Measurements from ENCODE around the gene LGALS9.
A peak's percentile ranks its signal among the peaks of the same experiment; 100 is the strongest.

Gene LGALS9

GRCh38 chr17:27630607-27631410 is at the start of gene LGALS9:
Gene LGALS9 (plus strand): TSS chr17:27631188. CDS start chr17:27631266, 78 bp downstream.
- no peak for DNase-seq (ENCODE audit: low spot score)

GRCh38 chr17:27582696-27583095 is 48.3 kb upstream of the LGALS9 start:
- no peak for DNase-seq (ENCODE audit: low spot score)

GRCh38 chr17:27585153-27585681 is 45.8 kb upstream of the LGALS9 start:
- no peak for DNase-seq (ENCODE audit: low spot score)

- no peak for DNase-seq (ENCODE audit: low spot score)
Measured at GRCh38 chr17:27585792-27586191, 45.2 kb upstream of the LGALS9 start.

GRCh38 chr17:27586203-27586721 is 44.7 kb upstream of the LGALS9 start:
- DNase-seq (ENCODE audit: low spot score): peak; percentile 66

- DNase-seq (ENCODE audit: low spot score): no peak
Measured at GRCh38 chr17:27588354-27588753, 42.6 kb upstream of the LGALS9 start.

GRCh38 chr17:27590864-27591263 is 40.1 kb upstream of the LGALS9 start:
- DNase-seq (ENCODE audit: low spot score): no peak

- no peak for DNase-seq (ENCODE audit: low spot score)
Measured at GRCh38 chr17:27591986-27592385, 39.0 kb upstream of the LGALS9 start.

GRCh38 chr17:27593232-27593856 is 37.6 kb upstream of the LGALS9 start:
- DNase-seq (ENCODE audit: low spot score): no peak

- no peak for DNase-seq (ENCODE audit: low spot score)
Measured at GRCh38 chr17:27593857-27594255, 37.1 kb upstream of the LGALS9 start.

- no peak for DNase-seq (ENCODE audit: low spot score)
Measured at GRCh38 chr17:27595208-27595607, 35.8 kb upstream of the LGALS9 start.

GRCh38 chr17:27596096-27596495 is 34.9 kb upstream of the LGALS9 start:
- DNase-seq (ENCODE audit: low spot score): no peak

- no peak for DNase-seq (ENCODE audit: low spot score)
Measured at GRCh38 chr17:27596566-27597187, 34.3 kb upstream of the LGALS9 start.

GRCh38 chr17:27597188-27597580 is 33.8 kb upstream of the LGALS9 start:
- DNase-seq (ENCODE audit: low spot score): no peak

GRCh38 chr17:27597783-27598320 is 33.1 kb upstream of the LGALS9 start:
- DNase-seq (ENCODE audit: low spot score): no peak

- DNase-seq (ENCODE audit: low spot score): no peak
Measured at GRCh38 chr17:27598337-27599050, 32.5 kb upstream of the LGALS9 start.

- DNase-seq (ENCODE audit: low spot score): no peak
Measured at GRCh38 chr17:27600471-27600870, 30.5 kb upstream of the LGALS9 start.

- peak; percentile 84 for DNase-seq (ENCODE audit: low spot score)
Measured at GRCh38 chr17:27601069-27601974, 29.7 kb upstream of the LGALS9 start.

- DNase-seq (ENCODE audit: low spot score): no peak
Measured at GRCh38 chr17:27601975-27602302, 29.0 kb upstream of the LGALS9 start.

- peak; percentile 90 for DNase-seq (ENCODE audit: low spot score)
Measured at GRCh38 chr17:27602721-27603420, 28.1 kb upstream of the LGALS9 start.

Measured in AG08396 (cell line).